ENCODE results near the gene PATE2. TPM values are rescaled to one million over a fixed set of nuclear protein-coding genes. Genes with fewer than 3 reads are reported as not detected.

Gene PATE2
- total and polyA plus RNA-seq, 9 donors: 0.10 to 0.12 TPM; not detected in 7

GRCh38 chr11:125797641-125798040, 19.0 kb upstream of the PATE2 start:
- Histone ChIP-seq H3K27ac (no peak overlapping the region), H3K4me3 (no peak overlapping the region), H3K4me1 (ENCODE audit: insufficient read depth) (no peaks in the 10 kb centered on the region), H3K36me3 (no peaks in the 10 kb centered on the region), H3K9me3 (no peaks in the 10 kb centered on the region), H3K27me3 (no peaks in the 10 kb centered on the region)
- intact Hi-C loops (cut with DNase I): no loop called here
- 32 to 44% (median 38%) methylated on average over 4 of the region's 4 CpGs for WGBS, 3 donors
- TF ChIP-seq CTCF (IDR thresholded peaks at IDR 0.05): no peak
- DNase-seq: no peak

- no peaks in the 10 kb centered on the region for H3K9me3 ChIP-seq
- no peak for DNase-seq
- no peak overlapping the region for H3K4me3 ChIP-seq
- intact Hi-C loops (cut with DNase I): no loop called here
- no peaks in the 10 kb centered on the region for H3K36me3 ChIP-seq
- H3K27ac ChIP-seq: no peak overlapping the region
- H3K27me3 ChIP-seq: no peaks in the 10 kb centered on the region
- TF ChIP-seq EP300 (IDR thresholded peaks at IDR 0.05): no peak
- TF ChIP-seq POLR2A (IDR thresholded peaks at IDR 0.05): no peak
- TF ChIP-seq CTCF (IDR thresholded peaks at IDR 0.05): no peak
- WGBS, 3 donors: 90 to 93% (median 92%) methylated on average over 4 of the region's 4 CpGs
- H3K4me1 ChIP-seq (ENCODE audit: insufficient read depth): no peaks in the 10 kb centered on the region
These were observed 12.2 kb upstream of the PATE2 start for GRCh38 chr11:125790825-125791224.

GRCh38 chr11:125787827-125788226, 9.2 kb upstream of the PATE2 start, which contains the start of gene PATE3:
TSS of gene PATE3 (plus strand) at chr11:125788127. CDS start at chr11:125788152, 25 bp downstream.
- no peak for DNase-seq
- Histone ChIP-seq H3K4me1 (ENCODE audit: insufficient read depth) (no peaks in the 10 kb centered on the region), H3K27ac (no peak within 1 kb of the TSS), H3K36me3 (no peaks in the 10 kb centered on the region), H3K4me3 (no peak within 1 kb of the TSS), H3K9me3 (no peaks in the 10 kb centered on the region), H3K27me3 (no peaks in the 10 kb centered on the region)
- 67 to 81% (median 72%) methylated on average over 2 of the region's 2 CpGs for WGBS, 3 donors
- intact Hi-C loops (cut with DNase I): no loop called here
- no peak for TF ChIP-seq CTCF (IDR thresholded peaks at IDR 0.05)
- TF ChIP-seq EP300 (IDR thresholded peaks at IDR 0.05): no peak

GRCh38 chr11:125784678-125785077, 6.0 kb upstream of the PATE2 start:
- Histone ChIP-seq H3K4me3 (no peak overlapping the region), H3K27ac (no peak overlapping the region), H3K27me3 (no peaks in the 10 kb centered on the region), H3K4me1 (ENCODE audit: insufficient read depth) (no peaks in the 10 kb centered on the region), H3K9me3 (no peaks in the 10 kb centered on the region), H3K36me3 (no peaks in the 10 kb centered on the region)
- no peak for DNase-seq
- 47 to 56% (median 49%) methylated on average over 2 of the region's 2 CpGs for WGBS, 3 donors
- TF ChIP-seq POLR2A (IDR thresholded peaks at IDR 0.05) (no peak), EP300 (IDR thresholded peaks at IDR 0.05) (no peak), CTCF (IDR thresholded peaks at IDR 0.05) (no peak)
- intact Hi-C loops (cut with DNase I): no loop called here

GRCh38 chr11:125777309-125777708, 1.3 kb downstream of the PATE2 start:
- WGBS, 3 donors: 51 to 55% (median 51%) methylated on average over 5 of the region's 5 CpGs
- H3K27me3 ChIP-seq: no peaks in the 10 kb centered on the region

More at GRCh38 chr11:125777309-125777708, 1.3 kb downstream of the PATE2 start:
- Histone ChIP-seq H3K27ac (no peak overlapping the region), H3K36me3 (no peaks in the 10 kb centered on the region), H3K9me3 (no peaks in the 10 kb centered on the region), H3K4me1 (ENCODE audit: insufficient read depth) (no peaks in the 10 kb centered on the region), H3K4me3 (no peak overlapping the region)
- TF ChIP-seq CTCF (IDR thresholded peaks at IDR 0.05) (no peak), EP300 (IDR thresholded peaks at IDR 0.05) (no peak), POLR2A (IDR thresholded peaks at IDR 0.05) (no peak)
- DNase-seq: no peak
- intact Hi-C loops (cut with DNase I): no loop called here
